Measurements from ENCODE around the gene RSPO4. TPM values are rescaled to one million over a fixed set of nuclear protein-coding genes. Genes with fewer than 3 reads are reported as not detected.

RSPO4 gene
- total and polyA plus RNA-seq, 2 of the 8 experiments (the other 6 are each of a cell fraction or from before 2014, with no cell fraction given) = 3.4 to 6.4 TPM

DNA sequence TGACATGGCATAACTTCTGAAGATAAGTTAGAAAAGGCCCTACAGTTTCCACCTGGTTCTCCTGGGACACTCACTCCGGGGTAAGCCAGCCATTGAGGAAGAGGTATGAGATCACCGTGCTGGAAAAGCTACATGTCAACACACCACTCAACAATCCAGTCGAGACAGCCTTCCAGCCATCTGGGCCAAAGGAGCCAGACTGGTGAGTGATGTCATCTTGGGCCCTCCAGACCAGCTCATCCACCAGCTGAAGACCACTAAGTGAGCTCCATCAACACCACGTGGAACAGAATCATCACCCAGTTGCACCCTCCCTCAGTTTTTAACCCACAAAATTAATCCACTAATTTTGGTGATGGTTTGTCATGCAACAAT, 32.3 kb upstream of the RSPO4 start (continued):
- TF ChIP-seq HDAC6 (IDR thresholded peaks at IDR 0.05; ENCODE audit: low read depth, low read length) (no peak), TAF1 (IDR thresholded peaks at IDR 0.05; ENCODE audit: low read depth, low read length) (no peak), ZNF274 (IDR thresholded peaks at IDR 0.05; ENCODE audit: borderline replicate concordance, extremely low read depth, low read length) (no peak), ASH2L (IDR thresholded peaks at IDR 0.05; ENCODE audit: low read length) (no peak), CBX5 (IDR thresholded peaks at IDR 0.05; ENCODE audit: low read depth, low read length) (no peak)

All from H1 (cell line).